A549 (cell line): ENCODE data around the gene SYNGR4.

Source experiments
- BHLHE40 ChIP-seq: IDR thresholded peaks from 2 replicates; pipeline ENCODE4 v1.6.1; 2012; ENCODE audit warnings: low read depth, low read length, inconsistent platforms
- JUN ChIP-seq, 2 experiments: fragments of >200 bp; sonication (Bioruptor Twin); formaldehyde crosslinking; IDR thresholded peaks; 2 replicates in 1 of 2; 3 replicates in 1 of 2; pipeline ENCODE4 v1.6.1; 2016 to 2017
- KDM1A ChIP-seq: fragments of 200-600 bp; sonication (generic); IDR thresholded peaks from 2 replicates; pipeline ENCODE4 v1.6.1; 2016; ENCODE audit warnings: low read depth, mild to moderate bottlenecking
- MAX ChIP-seq: IDR thresholded peaks from 2 replicates; pipeline ENCODE4 v1.6.1; 2012
- MAZ ChIP-seq: fragments of 150-350 bp; IDR thresholded peaks from 2 replicates; pipeline ENCODE4 v1.6.1; 2014; ENCODE audit warnings: antibody characterized with exemption, low read depth, low read length, borderline replicate concordance
- NFE2L2 ChIP-seq: fragments of 150-350 bp; conservative IDR thresholded peaks from 2 replicates; pipeline ENCODE4 v1.6.1; 2014; ENCODE audit warnings: low read length
- POLR2A ChIP-seq: IDR thresholded peaks from 2 replicates; pipeline ENCODE4 v1.6.1; 2012; ENCODE audit warnings: mild to moderate bottlenecking, low read length
- RAD21 ChIP-seq, 2 experiments: fragments of >200 bp in 1 of 2; sonication (Bioruptor Twin) in 1 of 2; formaldehyde crosslinking in 1 of 2; IDR thresholded peaks in 1 of 2; conservative IDR thresholded peaks in 1 of 2; 2 replicates in 1 of 2; 3 replicates in 1 of 2; pipeline ENCODE4 v1.6.1; 2012 to 2018; ENCODE audit warnings: inconsistent platforms in 1 of 2
- REST ChIP-seq: fragments of 200-600 bp; sonication (generic); IDR thresholded peaks from 2 replicates; pipeline ENCODE4 v1.6.1; 2016; ENCODE audit warnings: antibody characterized with exemption, mild to moderate bottlenecking, moderate library complexity
- SMC3 ChIP-seq: fragments of >200 bp; sonication (Bioruptor Twin); formaldehyde crosslinking; IDR thresholded peaks from 3 replicates; pipeline ENCODE4 v1.6.1; 2018; ENCODE audit warnings: inconsistent platforms
- SREBF2 ChIP-seq: fragments of 450-650 bp; IDR thresholded peaks from 2 replicates; pipeline ENCODE4 v1.6.1; 2014; ENCODE audit warnings: mild to moderate bottlenecking, moderate library complexity
- TF ChIP-seq, protein P1 (sequence below): fragments of 150-350 bp; IDR thresholded peaks from 2 replicates; pipeline ENCODE4 v1.6.1; 2014; ENCODE audit warnings: low read depth, mild to moderate bottlenecking, low read length
- TF ChIP-seq, protein P2 (sequence below): fragments of >200 bp; sonication (Bioruptor Twin); formaldehyde crosslinking; IDR thresholded peaks from 3 replicates; pipeline ENCODE4 v1.5.1; 2016
- TF ChIP-seq, protein P3 (sequence below): fragments of >200 bp; sonication (Bioruptor Twin); formaldehyde crosslinking; IDR thresholded peaks from 3 replicates; pipeline ENCODE4 v1.6.1; 2016

- TF ChIP-seq MAZ: no peak
- TF ChIP-seq SMC3: no peak
- TF ChIP-seq BHLHE40: no peak
- TF ChIP-seq, protein P1, sequence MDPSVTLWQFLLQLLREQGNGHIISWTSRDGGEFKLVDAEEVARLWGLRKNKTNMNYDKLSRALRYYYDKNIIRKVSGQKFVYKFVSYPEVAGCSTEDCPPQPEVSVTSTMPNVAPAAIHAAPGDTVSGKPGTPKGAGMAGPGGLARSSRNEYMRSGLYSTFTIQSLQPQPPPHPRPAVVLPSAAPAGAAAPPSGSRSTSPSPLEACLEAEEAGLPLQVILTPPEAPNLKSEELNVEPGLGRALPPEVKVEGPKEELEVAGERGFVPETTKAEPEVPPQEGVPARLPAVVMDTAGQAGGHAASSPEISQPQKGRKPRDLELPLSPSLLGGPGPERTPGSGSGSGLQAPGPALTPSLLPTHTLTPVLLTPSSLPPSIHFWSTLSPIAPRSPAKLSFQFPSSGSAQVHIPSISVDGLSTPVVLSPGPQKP: no peak
- no peak for TF ChIP-seq MAX
- no peak for TF ChIP-seq REST
- TF ChIP-seq, protein P2, sequence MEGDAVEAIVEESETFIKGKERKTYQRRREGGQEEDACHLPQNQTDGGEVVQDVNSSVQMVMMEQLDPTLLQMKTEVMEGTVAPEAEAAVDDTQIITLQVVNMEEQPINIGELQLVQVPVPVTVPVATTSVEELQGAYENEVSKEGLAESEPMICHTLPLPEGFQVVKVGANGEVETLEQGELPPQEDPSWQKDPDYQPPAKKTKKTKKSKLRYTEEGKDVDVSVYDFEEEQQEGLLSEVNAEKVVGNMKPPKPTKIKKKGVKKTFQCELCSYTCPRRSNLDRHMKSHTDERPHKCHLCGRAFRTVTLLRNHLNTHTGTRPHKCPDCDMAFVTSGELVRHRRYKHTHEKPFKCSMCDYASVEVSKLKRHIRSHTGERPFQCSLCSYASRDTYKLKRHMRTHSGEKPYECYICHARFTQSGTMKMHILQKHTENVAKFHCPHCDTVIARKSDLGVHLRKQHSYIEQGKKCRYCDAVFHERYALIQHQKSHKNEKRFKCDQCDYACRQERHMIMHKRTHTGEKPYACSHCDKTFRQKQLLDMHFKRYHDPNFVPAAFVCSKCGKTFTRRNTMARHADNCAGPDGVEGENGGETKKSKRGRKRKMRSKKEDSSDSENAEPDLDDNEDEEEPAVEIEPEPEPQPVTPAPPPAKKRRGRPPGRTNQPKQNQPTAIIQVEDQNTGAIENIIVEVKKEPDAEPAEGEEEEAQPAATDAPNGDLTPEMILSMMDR: no peak
- no peak for TF ChIP-seq JUN (IDR thresholded peaks at IDR 0.05)
- no peak for TF ChIP-seq KDM1A
- no peak for TF ChIP-seq RAD21 (conservative IDR thresholded peaks at IDR 0.05 in 1 of 2, IDR thresholded peaks at IDR 0.05 in 1 of 2)
- TF ChIP-seq, protein P3, sequence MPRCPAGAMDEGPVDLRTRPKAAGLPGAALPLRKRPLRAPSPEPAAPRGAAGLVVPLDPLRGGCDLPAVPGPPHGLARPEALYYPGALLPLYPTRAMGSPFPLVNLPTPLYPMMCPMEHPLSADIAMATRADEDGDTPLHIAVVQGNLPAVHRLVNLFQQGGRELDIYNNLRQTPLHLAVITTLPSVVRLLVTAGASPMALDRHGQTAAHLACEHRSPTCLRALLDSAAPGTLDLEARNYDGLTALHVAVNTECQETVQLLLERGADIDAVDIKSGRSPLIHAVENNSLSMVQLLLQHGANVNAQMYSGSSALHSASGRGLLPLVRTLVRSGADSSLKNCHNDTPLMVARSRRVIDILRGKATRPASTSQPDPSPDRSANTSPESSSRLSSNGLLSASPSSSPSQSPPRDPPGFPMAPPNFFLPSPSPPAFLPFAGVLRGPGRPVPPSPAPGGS: no peak
- no peak for TF ChIP-seq POLR2A
- no peak for TF ChIP-seq NFE2L2
- TF ChIP-seq SREBF2: no peak
Observed at GRCh38 chr19:48368936-48369335, 4.8 kb downstream of the SYNGR4 start.
